Activated CD8-positive, alpha-beta memory T cell treated with anti-CD3 and anti-CD28 coated beads, Interleukin-2, amount 50 U/mL, for 24 hours (primary cell): ENCODE results near the gene CFAP74.
"Not testable (repeated sequence)": the region's sequence is repeated elsewhere in the genome, so short reads cannot be mapped to it uniquely, and the experiment has no call there.

Source experiments
- DNase-seq: peaks from one replicate; pipeline ENCODE4 v3.0.0-alpha.2; 2020; ENCODE audit errors: extremely low read depth

CFAP74 gene

DNA sequence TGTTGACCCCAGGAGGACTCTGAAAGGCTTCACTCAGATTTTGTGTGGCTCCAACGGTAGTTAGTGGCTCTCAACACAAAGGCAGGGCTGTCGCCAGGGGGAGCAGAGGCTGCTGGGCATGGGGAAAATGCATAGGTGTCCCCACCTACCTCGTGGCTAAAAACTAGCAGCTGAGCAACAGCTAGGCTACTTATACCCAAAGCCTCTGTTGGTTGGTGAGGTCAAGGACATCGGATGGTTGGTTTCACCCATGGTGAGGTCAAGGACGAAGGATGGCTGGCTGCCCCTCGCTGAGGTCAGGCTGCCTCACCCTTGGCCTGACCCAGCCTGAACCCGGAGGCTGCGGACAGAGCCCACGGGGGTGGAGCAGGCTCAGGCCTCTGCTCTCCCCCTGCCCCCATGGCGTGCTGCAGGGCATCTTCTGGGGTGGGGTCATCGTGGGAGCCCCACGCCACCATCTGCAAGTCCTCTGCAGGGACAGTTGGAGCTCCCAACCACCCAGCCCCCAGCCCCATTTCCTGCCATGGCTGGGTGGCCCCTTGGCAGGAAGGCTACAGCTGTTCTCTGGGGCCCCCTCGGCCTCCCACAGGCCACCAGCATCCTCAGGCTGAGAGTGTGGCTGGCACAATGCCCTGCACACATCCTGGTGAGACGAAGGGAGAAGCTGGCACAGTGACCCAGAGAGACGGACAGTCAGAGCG, 104.2 kb downstream of the CFAP74 start:
- DNase-seq: no peak

DNA sequence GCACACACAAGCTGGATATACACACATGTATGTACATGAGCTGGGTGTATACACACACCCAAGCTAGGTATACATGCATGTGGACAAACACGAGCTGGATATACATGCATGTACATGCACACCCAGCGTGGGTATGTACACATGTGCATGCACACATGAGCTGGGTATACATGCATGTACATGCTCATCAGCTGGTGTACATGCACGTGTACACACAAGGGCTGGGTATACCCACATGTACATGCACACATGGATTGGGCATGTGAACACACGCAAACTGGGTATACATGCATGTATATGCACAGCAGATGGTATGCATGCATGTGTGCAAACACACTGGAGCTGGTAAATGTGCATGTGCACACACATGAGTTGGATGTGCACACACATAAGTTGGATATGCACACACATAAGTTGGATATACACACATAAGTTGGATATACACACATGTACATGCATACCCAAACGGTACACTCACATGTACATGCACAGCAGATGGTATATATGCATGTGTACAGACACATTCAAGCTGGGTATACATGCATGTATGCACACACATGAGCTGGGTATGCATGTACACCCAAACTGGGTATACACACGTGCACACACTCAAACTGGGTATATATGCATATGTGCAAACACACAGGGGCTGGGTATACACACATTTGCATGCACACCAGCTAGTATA, 105.2 kb downstream of the CFAP74 start:
- DNase-seq: no peak

DNA sequence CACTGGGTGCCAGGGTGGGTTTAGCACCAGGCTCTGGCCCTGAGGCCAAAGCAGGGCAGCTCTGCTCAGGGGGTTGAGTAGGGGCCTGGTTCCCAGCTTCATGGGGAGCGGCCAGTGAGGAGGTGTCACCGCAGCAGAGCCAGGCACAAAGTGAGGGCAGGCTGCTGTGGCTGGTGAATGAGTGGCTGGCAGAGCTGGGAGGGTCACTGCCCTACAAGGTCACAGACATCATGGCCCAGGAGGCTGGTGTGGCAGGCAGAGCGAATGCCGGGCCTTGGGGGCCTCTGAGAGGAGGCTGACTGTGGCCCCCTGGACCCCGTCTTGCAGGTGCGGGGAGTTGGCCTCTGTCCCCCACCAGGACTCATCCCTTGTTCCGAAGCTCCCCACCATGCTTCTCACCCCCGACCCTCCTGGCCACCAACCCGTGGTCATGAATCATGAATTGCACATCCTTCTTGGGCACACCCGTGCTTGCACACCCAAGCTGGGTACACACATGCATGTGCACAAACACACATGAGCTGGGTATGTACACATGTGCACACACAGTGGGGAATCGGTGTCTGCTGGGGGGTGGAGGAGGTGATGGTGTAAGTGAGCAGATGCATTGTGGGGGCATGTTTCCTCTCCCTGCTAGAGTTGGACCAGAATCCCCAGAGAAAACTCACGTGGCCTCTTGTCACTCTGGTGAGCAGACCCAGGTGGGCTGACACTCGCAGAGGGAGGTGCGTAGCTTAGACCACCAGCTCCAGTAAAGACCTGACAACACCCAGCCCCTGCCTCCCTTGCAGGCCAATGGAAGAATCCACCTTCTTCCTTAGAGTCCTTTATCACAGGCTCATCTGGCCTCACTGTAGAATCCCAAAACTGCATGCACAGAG, 107.9 kb downstream of the CFAP74 start:
- DNase-seq: no peak

DNA sequence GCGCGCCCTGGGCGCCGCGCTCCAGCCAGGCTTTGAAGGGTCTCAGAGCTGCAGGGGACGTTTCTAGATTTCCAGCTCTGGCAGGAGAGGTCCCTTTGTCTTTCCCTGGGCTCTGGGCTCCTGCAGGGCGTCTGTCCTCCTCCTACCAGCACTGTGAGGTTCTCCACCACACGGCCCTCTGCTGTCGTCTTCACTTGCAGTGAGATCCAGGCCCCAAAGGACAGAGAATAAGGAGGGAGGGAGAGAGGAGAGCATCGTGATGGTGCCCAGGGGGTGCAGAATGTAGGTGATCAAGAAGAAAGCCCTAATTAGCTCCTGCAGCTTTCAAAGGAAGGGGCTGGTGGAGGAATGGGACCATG, 108.5 kb downstream of the CFAP74 start:
- no peak for DNase-seq

- DNase-seq: no peak
Measured at GRCh38 chr1:1894354-1895059, 109.1 kb downstream of the CFAP74 start.

DNA sequence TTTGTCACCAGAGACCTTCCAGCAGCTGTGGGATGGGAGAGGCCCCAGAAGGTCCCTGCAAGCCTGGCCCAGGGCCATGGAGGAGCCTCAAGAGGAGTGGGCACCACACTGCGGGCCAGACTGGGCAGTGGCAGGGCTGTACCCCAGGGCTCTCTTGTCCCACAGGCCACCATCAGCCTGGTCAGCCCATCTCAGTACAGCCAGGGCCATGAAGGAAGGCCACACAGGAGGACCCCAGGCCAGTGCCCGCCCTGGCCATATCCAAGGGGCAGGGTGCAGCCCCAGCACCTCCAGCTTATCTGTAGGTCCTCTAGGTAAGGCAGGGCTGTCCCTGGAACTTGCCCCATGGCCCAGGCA, 109.6 kb downstream of the CFAP74 start:
- no peak for DNase-seq

DNA sequence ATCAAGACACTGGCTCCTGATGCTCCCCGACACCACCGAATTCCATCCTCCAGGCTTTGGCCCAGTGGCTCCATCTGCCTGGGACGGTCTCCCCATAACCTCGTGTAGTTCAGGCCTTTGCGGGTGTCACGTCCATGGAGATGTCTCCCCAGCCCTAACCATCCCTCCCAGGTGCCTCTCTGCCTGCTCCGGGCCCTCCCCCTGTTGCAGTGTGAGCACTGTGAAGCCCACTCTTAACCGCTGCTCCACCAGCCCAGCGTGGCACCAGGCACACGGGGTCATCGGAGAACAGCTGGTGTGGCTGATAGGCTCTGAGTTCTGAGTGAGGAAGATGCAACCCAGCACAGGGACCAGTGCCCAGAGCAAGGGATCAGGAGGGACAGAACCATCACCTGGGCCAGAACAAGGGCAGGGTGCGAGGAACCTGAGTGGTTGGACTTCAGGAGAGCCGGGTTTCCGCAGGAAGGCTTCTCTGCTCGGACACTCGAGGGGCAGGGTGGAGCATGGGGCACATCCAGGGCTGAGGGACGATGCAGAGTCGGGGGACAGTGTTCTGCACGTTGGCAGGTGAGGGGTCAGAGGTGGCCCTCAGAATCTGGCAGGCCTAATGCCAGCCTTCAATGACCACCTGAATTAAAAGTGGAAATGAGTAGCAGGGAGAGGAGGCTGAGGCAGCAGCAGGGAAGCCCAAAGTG, 110.1 kb downstream of the CFAP74 start:
- DNase-seq: no peak

- DNase-seq: no peak
Measured at GRCh38 chr1:1892763-1893120, 110.8 kb downstream of the CFAP74 start.

DNA sequence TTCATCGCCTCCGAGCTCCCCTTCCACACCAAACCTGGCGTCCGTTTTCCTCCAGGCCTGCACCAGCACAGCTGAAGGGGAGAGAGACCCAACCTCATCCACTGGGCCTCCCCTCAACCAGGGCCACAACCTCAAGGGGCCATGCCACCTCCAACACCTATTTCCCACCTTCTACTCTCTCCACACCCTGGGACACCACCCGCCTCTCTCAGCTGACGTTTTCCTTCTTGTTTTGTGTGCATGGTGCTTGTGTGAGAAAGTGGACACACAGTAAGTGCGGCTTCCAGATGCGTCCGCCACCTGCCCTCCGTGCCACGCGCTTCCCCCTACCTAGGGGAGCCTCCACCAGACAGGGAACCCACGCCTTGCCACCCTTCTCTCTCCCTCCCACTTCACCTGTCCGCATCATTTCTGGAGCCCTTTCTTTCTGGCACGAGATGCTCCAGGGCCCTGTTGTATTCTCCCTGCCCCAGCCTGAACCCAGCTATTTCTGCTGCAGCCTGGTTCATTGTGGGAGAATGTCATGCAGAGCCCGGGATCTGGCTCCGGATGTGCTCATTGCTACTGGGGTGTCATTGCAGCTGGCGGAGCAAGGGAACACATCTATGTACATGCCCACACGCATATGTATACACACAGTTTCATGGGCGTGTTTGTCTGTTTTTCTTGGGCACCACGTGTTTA, 111.4 kb downstream of the CFAP74 start:
- no peak for DNase-seq

DNA sequence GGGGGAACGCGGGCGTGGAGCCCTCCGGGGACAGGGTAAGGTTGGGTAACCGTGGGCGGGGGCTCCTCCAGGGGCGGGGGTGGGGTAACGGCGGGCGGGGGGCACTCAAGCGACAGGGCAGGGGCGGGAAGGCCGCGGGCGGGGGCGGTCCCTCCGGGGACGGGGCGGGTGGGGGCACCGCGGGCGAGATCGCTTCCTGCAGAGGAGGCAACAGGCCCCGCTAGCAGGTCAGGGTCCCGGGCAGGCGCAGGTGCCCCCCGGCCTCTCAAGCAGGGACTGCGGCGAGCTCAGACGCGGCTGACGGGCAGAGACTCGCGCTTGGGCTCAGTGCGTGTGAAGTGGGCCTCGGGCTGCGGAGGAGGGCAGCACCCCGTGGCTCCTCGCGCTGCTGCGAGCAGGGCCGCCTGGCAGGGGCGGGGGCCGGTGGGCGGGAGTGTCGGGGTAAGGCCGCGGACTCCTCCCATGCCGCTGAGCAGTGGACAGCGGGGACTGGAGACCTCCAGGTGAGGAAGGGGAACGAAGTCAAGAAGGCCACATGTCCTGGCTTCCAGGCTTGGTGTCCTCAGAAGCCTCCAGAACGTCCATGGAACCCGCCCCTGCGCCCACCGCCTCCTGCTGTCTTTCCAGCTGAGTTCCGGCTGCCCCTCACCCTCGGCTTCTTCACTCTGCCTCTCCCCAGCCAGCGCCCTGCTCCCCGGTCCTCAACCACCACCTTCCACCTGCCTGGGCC, 112.1 kb downstream of the CFAP74 start:
- peak; percentile 27 for DNase-seq

GRCh38 chr1:1890506-1891348, 112.9 kb downstream of the CFAP74 start, which contains the start of gene GNB1:
Gene GNB1, minus strand, starts transcription at chr1:1891087. Its CDS starts 65,634 bp downstream, at chr1:1825453.
- peak; percentile 58 for DNase-seq

GRCh38 chr1:1889847-1890505, 113.6 kb downstream of the CFAP74 start:
- no peak for DNase-seq

- no peak for DNase-seq
Measured at GRCh38 chr1:1889090-1889750, 114.4 kb downstream of the CFAP74 start.

- not testable (repeated sequence) for DNase-seq
Measured at GRCh38 chr1:1883890-1884289, 119.7 kb downstream of the CFAP74 start.

DNA sequence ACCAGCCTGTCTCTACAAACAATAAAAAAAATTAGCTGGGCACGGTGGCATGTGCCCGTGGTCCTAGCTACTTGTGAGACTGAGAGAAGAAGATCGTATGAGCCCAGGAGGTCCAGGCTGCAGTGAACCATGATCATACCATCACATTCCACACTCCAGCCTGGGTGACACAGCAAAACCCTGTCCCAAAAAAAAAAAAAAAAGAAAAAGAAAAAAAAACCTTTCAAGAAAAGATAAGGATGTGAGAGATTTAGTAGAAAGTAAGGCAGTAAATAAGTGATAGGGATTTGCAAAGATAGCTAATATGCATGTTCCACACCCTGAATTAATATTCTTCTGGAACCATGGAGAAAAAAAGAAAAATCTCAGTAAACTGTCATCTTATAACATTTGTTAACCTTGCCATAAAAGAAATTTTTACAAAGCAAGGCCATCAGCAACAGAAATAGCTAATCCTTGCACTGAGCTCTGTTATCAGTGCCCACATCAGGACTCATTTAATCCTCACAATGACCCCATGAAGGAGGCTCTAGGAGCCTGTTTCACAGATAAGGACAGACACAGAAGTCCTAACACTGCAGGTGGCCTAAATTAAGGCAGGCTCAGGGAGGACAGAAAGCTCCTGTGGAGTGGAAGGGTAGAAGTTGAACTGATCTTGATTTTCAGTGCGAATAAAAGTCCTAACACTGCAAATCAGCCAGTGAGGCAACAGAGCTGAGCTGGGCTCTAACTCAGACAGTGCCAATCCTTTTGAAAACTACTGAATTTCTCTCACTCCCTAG, 120.3 kb downstream of the CFAP74 start:
- no peak for DNase-seq

DNA sequence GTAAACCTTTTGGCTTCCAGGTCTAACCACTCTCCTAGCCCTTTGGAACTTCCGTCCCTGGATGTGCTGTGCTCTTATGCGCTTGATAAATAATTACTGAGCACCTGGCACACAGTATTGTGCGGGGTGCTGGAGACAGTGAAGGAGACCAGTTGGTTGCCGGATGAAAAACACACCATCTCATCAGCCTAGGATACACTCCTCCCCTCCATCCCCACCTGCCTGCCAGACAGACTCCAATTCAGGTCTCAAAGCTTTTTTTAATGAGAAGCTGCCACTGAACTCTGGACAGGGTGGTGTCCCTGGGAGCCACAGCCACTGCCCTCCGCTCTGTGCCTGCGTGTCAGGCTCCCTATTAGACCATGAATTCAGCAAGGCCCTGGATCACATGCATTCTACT, 121.9 kb downstream of the CFAP74 start:
- DNase-seq: no peak

GRCh38 chr1:1880617-1881312, 122.8 kb downstream of the CFAP74 start:
- no peak for DNase-seq
